Measurements from ENCODE around the gene NFATC2.

GRCh38 chr20:51337126-51337805 is 205.3 kb downstream of the NFATC2 start:
- TF ChIP-seq EZH2phosphoT487 (IDR thresholded peaks at IDR 0.05; ENCODE audit: low read depth) = no peak
- no peak for TF ChIP-seq CTCF (IDR thresholded peaks at IDR 0.05; ENCODE audit: low read depth, low read length)

All from OCI-LY3 (cell line).